HepG2 (cell line): ENCODE data around the gene MRPS25. TPM values are rescaled to one million over a fixed set of nuclear protein-coding genes. Genes with fewer than 3 reads are reported as not detected.

Experiments
- ATAC-seq: fragments of 200-7000 bp; cut with Tn5 transposase; 3 replicates; pipeline ENCODE4 v1.9.1; 2020; ENCODE audit warnings: mild to moderate bottlenecking, moderate library complexity
- BruUV-seq: library from RNA; stranded (reverse); fragments of 400-500 nt; replicated peaks from 2 replicates; lab custom pipeline; 2021; lab: Mats Ljungman, UMichigan
- CTCF ChIA-PET: fragments of 300-600 bp; formaldehyde crosslinking; extraction: SDS; loops from one replicate; lab custom pipeline; 2021; ENCODE audit warnings: low total read pairs, inconsistent platforms, low intra/inter-chr PET ratio; lab: Yijun Ruan, JAX
- POLR2A ChIA-PET: fragments of 350-600 bp; sonication (Branson Sonifier 250); formaldehyde crosslinking; loops from one replicate; lab custom pipeline; 2020; ENCODE audit warnings: antibody characterized with exemption, inconsistent platforms; lab: Yijun Ruan, JAX
- DNase-seq: peaks from one replicate; pipeline ENCODE4 v3.0.0-alpha.2; 2015; ENCODE audit warnings: low spot score
- FAIRE-seq: peaks from 3 replicates; lab custom pipeline; 2011; peaks lifted over from hg19 to GRCh38; lab: Jason Lieb, UNC
- H2AFZ ChIP-seq: one replicate; pipeline ENCODE4 v1.6.1; 2011; ENCODE audit warnings: low read length, inconsistent platforms
- H3K27ac ChIP-seq: fragments of 300-600 bp; 3 replicates; pipeline ENCODE4 v1.8.0; 2011; ENCODE audit warnings: mixed run types, mild to moderate bottlenecking, mixed read lengths, low read length, inconsistent platforms; ENCODE audit not compliant: insufficient read depth; ENCODE audit errors: extremely low read length
- H3K27me3 ChIP-seq, 2 experiments: fragments of 200-600 bp in 1 of 2; 2 replicates in 1 of 2; 3 replicates in 1 of 2; pipeline versions ENCODE4 v1.6.0 to v1.8.0; 2011; ENCODE audit warnings: low read length in 2 of 2, mild to moderate bottlenecking in 2 of 2, moderate library complexity in 2 of 2, inconsistent platforms in 1 of 2; ENCODE audit not compliant: insufficient read depth in 2 of 2, control insufficient read depth in 1 of 2
- H3K36me3 ChIP-seq, 2 experiments: fragments of 200-600 bp in 1 of 2; replicated peaks in 1 of 2; 2 replicates in 1 of 2; 3 replicates in 1 of 2; pipeline versions ENCODE4 v1.5.1 to v1.8.0; 2011; ENCODE audit warnings: low read length in 2 of 2, inconsistent platforms in 1 of 2; ENCODE audit not compliant: insufficient read depth in 2 of 2, control insufficient read depth in 1 of 2
- H3K4me1 ChIP-seq: 2 replicates; pipeline ENCODE4 v1.5.1; 2012; ENCODE audit warnings: low read length, inconsistent platforms; ENCODE audit not compliant: insufficient read depth
- H3K4me2 ChIP-seq: 2 replicates; pipeline ENCODE4 v1.6.0; 2011; ENCODE audit warnings: low read depth, low read length, inconsistent platforms
- H3K4me3 ChIP-seq, 3 experiments: fragments of 200-600 bp in 1 of 3; sonication (generic), shearing (Covaris generic) in 1 of 3; replicated peaks in 1 of 3; 2 replicates each; pipeline ENCODE4 v1.5.1; 2011 to 2016; ENCODE audit warnings: low read length in 3 of 3, inconsistent platforms in 2 of 3, low read depth in 2 of 3, mild to moderate bottlenecking in 2 of 3, control low read depth in 1 of 3, mixed read lengths in 1 of 3; ENCODE audit not compliant: insufficient read depth in 1 of 3
- H3K79me2 ChIP-seq: one replicate; pipeline ENCODE4 v1.6.1; 2011; ENCODE audit warnings: low read length, inconsistent platforms; ENCODE audit not compliant: insufficient read depth
- H3K9ac ChIP-seq: 2 replicates; pipeline ENCODE4 v1.6.0; 2011; ENCODE audit warnings: mild to moderate bottlenecking, low read depth, low read length, inconsistent platforms; ENCODE audit not compliant: insufficient read depth
- H3K9me3 ChIP-seq: 2 replicates; pipeline ENCODE4 v1.5.1; 2012; ENCODE audit warnings: mild to moderate bottlenecking, low read length
- H4K20me1 ChIP-seq: 2 replicates; pipeline ENCODE4 v1.6.0; 2011; ENCODE audit warnings: inconsistent platforms, mild to moderate bottlenecking, low read length, moderate library complexity; ENCODE audit not compliant: insufficient read depth
- ARHGAP35 ChIP-seq: sonication (generic); formaldehyde crosslinking; IDR thresholded peaks from 2 replicates; pipeline ENCODE4 v1.9.0; 2022; ENCODE audit warnings: mild to moderate bottlenecking, inconsistent platforms, moderate library complexity, missing genetic modification reagents, borderline replicate concordance
- CERS6 ChIP-seq: sonication (generic); formaldehyde crosslinking; IDR thresholded peaks from 2 replicates; pipeline ENCODE4 v1.5.0; 2020; ENCODE audit warnings: missing genetic modification reagents
- HNRNPK ChIP-seq: fragments of 200-400 bp; formaldehyde crosslinking; IDR thresholded peaks from 2 replicates; pipeline ENCODE4 v1.6.1; 2018; ENCODE audit warnings: low read length, low read depth, moderate library complexity, mild to moderate bottlenecking; ENCODE audit not compliant: poor library complexity, severe bottlenecking
- KLF15 ChIP-seq: sonication (generic); formaldehyde crosslinking; IDR thresholded peaks from 2 replicates; pipeline ENCODE4 v1.8.1; 2023; ENCODE audit warnings: borderline replicate concordance, mild to moderate bottlenecking, inconsistent platforms, missing genetic modification reagents, mixed read lengths
- NFRKB ChIP-seq: fragments of 450-650 bp; IDR thresholded peaks from 2 replicates; pipeline ENCODE4 v1.6.1; 2017
- POGK ChIP-seq: sonication (generic); formaldehyde crosslinking; conservative IDR thresholded peaks from 2 replicates; pipeline ENCODE4 v1.8.0; 2022; ENCODE audit warnings: mild to moderate bottlenecking, moderate library complexity, missing genetic modification reagents
- SIN3B ChIP-seq: fragments of 150-350 bp; IDR thresholded peaks from 2 replicates; pipeline ENCODE4 v1.6.1; 2014; ENCODE audit warnings: low read length
- TFE3 ChIP-seq: IDR thresholded peaks from 2 replicates; pipeline ENCODE4 v1.6.1; 2016
- ZNF678 ChIP-seq: sonication (generic); formaldehyde crosslinking; IDR thresholded peaks from 2 replicates; pipeline ENCODE4 v1.4.0; 2020; ENCODE audit warnings: mild to moderate bottlenecking, missing genetic modification reagents
- WGBS: methylation state at CpG from one replicate; pipeline ENCODE4 v1.1.6; 2017; ENCODE audit warnings: low lambda C conversion rate; 5-methylcytosine and 5-hydroxymethylcytosine counted together
- in situ Hi-C: cut with HindIII; loops from 2 replicates; pipeline ENCODE4 v1.10.0; 2017; ENCODE audit warnings: low pct_unique_long_range_greater_than_20kb; ENCODE audit not compliant: extremely low pct_ligation_motif_present
- intact Hi-C: fragments of 100-400 bp; cut with micrococcal nuclease; formaldehyde crosslinking; loops from one replicate; pipeline ENCODE4 v1.10.0; 2022; ENCODE audit not compliant: unreplicated experiment
- polyA plus RNA-seq, 8 experiments: library from polyadenylated mRNA; depleted of rRNA in 3 of 8; stranded (reverse) in 7 of 8; unstranded in 1 of 8; fragments of >200 nt; fragmentation: Illumina TruSeq in 4 of 8; extraction: Trizol in 4 of 8; gene quantifications; 2 replicates each; pipeline versions ENCODE4 v1.2.1 to v1.2.3, GENCODE V29; 2011 to 2016; ENCODE audit warnings: low read depth in 4 of 8, missing spikeins in 1 of 8, mixed read lengths in 1 of 8; ENCODE audit not compliant: insufficient read depth in 1 of 8
- total RNA-seq, 5 experiments: library from RNA; depleted of rRNA; stranded (reverse); fragments of >200 nt; fragmentation: Illumina TruSeq; extraction: Trizol; gene quantifications; 2 replicates each; pipeline ENCODE4 v1.2.3, GENCODE V29; 2016; ENCODE audit warnings: low read depth in 1 of 5

The MRPS25 gene
- total and polyA plus RNA-seq, 2 of the 13 experiments (the other 11 are each of a cell fraction or from before 2014, with no cell fraction given), result 60.1 to 74.3 TPM

GRCh38 chr3:15055019-15055557 is 10.0 kb downstream of the MRPS25 start:
- H3K27ac ChIP-seq, result no peak overlapping the region
- CTCF ChIA-PET, result no interaction called here
- H3K9ac ChIP-seq, result no peak overlapping the region
- no peak for DNase-seq
- peaks cover 56% of the 10 kb centered on the region for H3K79me2 ChIP-seq
- H4K20me1 ChIP-seq, result peaks cover 14% of the 10 kb centered on the region
- in situ Hi-C loops, result no loop called here
- peaks cover under 1% of the 10 kb centered on the region; the same call in 1 of the 2 replicates for H3K4me1 ChIP-seq
- no peak for ATAC-seq
- peaks cover 24 to 89% of the 10 kb centered on the region in 2 experiments for H3K36me3 ChIP-seq
- no peak overlapping the region for H2AFZ ChIP-seq
- 92% methylated on average over 8 of the region's 8 CpGs for WGBS
- TF ChIP-seq NFRKB (no peak), ZNF678 (no peak), SIN3B (no peak), TFE3 (CRISPR knock-in tag) (no peak), ARHGAP35 (CRISPR knock-in tag) (no peak)
- TF ChIP-seq, all 625 proteins: peak for 0
- H3K4me3 ChIP-seq, result no peak overlapping the region
- FAIRE-seq, result no peak
- no peaks in the 10 kb centered on the region for H3K9me3 ChIP-seq
- no TSS peak for BruUV-seq
- no peak overlapping the region for H3K4me2 ChIP-seq
- H3K27me3 ChIP-seq, result no peaks in the 10 kb centered on the region
- intact Hi-C loops, result no loop called here
- POLR2A ChIA-PET, result interaction anchor here (1.9 kb wide), 1 partner anchor 10 kb away, joined by 4 read pairs; the partner anchor contains the start of gene MRPS25

GRCh38 chr3:15053541-15053940 is 11.6 kb downstream of the MRPS25 start:
- CTCF ChIA-PET, result no interaction called here
- in situ Hi-C loops, result no loop called here
- H3K36me3 ChIP-seq, result peaks cover 31 to 89% of the 10 kb centered on the region in 2 experiments

More at GRCh38 chr3:15053541-15053940, 11.6 kb downstream of the MRPS25 start:
- Histone ChIP-seq H3K9ac (no peak overlapping the region), H3K4me3 (no peak overlapping the region), H3K27ac (no peak overlapping the region), H2AFZ (no peak overlapping the region), H3K27me3 (no peaks in the 10 kb centered on the region), H3K4me2 (no peak overlapping the region), H4K20me1 (peaks cover 13% of the 10 kb centered on the region), H3K4me1 (peaks cover 9% of the 10 kb centered on the region; the same call in 1 of the 2 replicates), H3K9me3 (no peaks in the 10 kb centered on the region), H3K79me2 (peaks cover 42% of the 10 kb centered on the region)
- no peak for DNase-seq
- 99% methylated on average over 4 of the region's 4 CpGs for WGBS
- no peak for FAIRE-seq
- intact Hi-C loops, result no loop called here
- POLR2A ChIA-PET, result no interaction called here
- no peak for ATAC-seq
- no TSS peak for BruUV-seq
- TF ChIP-seq HNRNPK (no peak), KLF15 (CRISPR knock-in tag) (no peak), POGK (CRISPR knock-in tag) (no peak), CERS6 (no peak)
